ENCODE data around the gene NPBWR2.

NPBWR2 gene

DNA sequence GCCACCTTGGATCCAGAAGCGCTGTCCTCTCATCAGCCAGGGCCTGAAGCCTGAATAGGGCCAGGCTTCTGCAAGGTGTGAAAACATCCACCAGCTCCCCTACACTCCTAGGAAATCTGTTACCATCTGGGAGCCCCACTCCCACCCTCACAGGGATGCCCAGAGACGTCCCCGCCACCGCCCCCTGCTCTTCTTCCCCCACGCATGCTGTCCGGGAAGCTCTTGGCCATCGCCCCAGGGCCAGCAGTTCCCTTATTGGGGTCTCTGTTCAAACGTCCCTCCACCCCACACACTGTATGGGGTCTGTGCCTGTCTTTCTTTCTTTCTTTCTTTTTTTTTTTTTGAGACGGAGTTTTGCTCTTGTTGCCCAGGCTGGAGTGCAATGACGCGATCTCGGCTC lies 31.8 kb downstream of the NPBWR2 start:
- Histone ChIP-seq H3K27me3 (replicated peaks; ENCODE audit: insufficient read depth, low read length) (0 out of 2 replicates have a peak, but pooled peaks cover 4% of the 10 kb centered on the region), H3K27ac (ENCODE audit: low read length) (no peak overlapping the region), H3K4me2 (ENCODE audit: low read depth, low read length) (no peak overlapping the region), H3K4me3 (ENCODE audit: low read length) (no peak overlapping the region), H3K4me1 (ENCODE audit: low read length) (peaks cover 13% of the 10 kb centered on the region), H3K9me2 (replicated peaks; ENCODE audit: insufficient read depth, low read length) (no peaks in the 10 kb centered on the region), H4K20me1 (ENCODE audit: insufficient read depth, low read length) (no peaks in the 10 kb centered on the region), H3K79me2 (ENCODE audit: low read length) (no peaks in the 10 kb centered on the region), H3K9me3 (replicated peaks; ENCODE audit: insufficient read depth, low read length) (no peaks in the 10 kb centered on the region), H2AFZ (ENCODE audit: low read length) (no peak overlapping the region), H3K36me3 (replicated peaks; ENCODE audit: insufficient read depth, low read length) (no peaks in the 10 kb centered on the region), H3F3A (ENCODE audit: insufficient read depth, low read length) (peaks cover 23% of the 10 kb centered on the region), H3K9ac (ENCODE audit: low read length) (no peak overlapping the region)
- no peak for DNase-seq
- TF ChIP-seq, protein P1, sequence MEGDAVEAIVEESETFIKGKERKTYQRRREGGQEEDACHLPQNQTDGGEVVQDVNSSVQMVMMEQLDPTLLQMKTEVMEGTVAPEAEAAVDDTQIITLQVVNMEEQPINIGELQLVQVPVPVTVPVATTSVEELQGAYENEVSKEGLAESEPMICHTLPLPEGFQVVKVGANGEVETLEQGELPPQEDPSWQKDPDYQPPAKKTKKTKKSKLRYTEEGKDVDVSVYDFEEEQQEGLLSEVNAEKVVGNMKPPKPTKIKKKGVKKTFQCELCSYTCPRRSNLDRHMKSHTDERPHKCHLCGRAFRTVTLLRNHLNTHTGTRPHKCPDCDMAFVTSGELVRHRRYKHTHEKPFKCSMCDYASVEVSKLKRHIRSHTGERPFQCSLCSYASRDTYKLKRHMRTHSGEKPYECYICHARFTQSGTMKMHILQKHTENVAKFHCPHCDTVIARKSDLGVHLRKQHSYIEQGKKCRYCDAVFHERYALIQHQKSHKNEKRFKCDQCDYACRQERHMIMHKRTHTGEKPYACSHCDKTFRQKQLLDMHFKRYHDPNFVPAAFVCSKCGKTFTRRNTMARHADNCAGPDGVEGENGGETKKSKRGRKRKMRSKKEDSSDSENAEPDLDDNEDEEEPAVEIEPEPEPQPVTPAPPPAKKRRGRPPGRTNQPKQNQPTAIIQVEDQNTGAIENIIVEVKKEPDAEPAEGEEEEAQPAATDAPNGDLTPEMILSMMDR (IDR thresholded peaks at IDR 0.05; ENCODE audit: low read length): no peak
- TF ChIP-seq EZH2 (optimal IDR thresholded peaks at IDR 0.05; ENCODE audit: low read depth, low read length) (no peak), EZH2phosphoT487 (IDR thresholded peaks at IDR 0.05; ENCODE audit: low read length) (no peak)

DNA sequence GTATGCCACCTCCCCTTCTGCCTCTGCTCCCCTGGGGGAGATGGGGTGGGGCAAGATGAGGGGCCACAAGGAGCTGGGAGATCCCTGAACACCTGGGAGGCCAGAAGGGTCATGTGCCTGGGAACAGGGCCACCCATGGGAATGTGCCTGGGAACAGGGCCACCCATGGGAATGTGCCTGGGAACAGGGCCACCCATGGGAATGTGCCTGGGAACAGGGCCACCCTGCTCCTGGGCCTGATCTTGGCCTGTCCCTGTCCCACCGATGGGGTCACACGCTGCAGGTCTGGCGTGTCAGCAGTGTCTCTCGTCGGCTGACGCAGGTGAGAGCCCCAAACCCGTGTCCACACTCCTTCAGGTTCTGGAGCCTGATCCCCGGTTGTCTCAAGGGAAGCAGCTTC lies 32.4 kb downstream of the NPBWR2 start:
- Histone ChIP-seq H3K27me3 (replicated peaks; ENCODE audit: insufficient read depth, low read length) (no peaks in the 10 kb centered on the region), H3K79me2 (ENCODE audit: low read length) (no peaks in the 10 kb centered on the region), H3K36me3 (replicated peaks; ENCODE audit: insufficient read depth, low read length) (no peaks in the 10 kb centered on the region), H3F3A (ENCODE audit: insufficient read depth, low read length) (peaks cover 17% of the 10 kb centered on the region), H2AFZ (ENCODE audit: low read length) (no peak overlapping the region), H3K4me3 (ENCODE audit: low read length) (no peak overlapping the region), H3K9me3 (replicated peaks; ENCODE audit: insufficient read depth, low read length) (no peaks in the 10 kb centered on the region), H3K27ac (ENCODE audit: low read length) (no peak overlapping the region), H3K9ac (ENCODE audit: low read length) (no peak overlapping the region), H3K9me2 (replicated peaks; ENCODE audit: insufficient read depth, low read length) (no peaks in the 10 kb centered on the region), H3K4me1 (ENCODE audit: low read length) (peaks cover 13% of the 10 kb centered on the region), H4K20me1 (ENCODE audit: insufficient read depth, low read length) (no peaks in the 10 kb centered on the region), H3K4me2 (ENCODE audit: low read depth, low read length) (no peak overlapping the region)
- no peak for TF ChIP-seq EZH2phosphoT487 (IDR thresholded peaks at IDR 0.05; ENCODE audit: low read length)
- DNase-seq: no peak

GRCh38 chr20:64074184-64074789 lies 33.1 kb downstream of the NPBWR2 start:
- Histone ChIP-seq H2AFZ (ENCODE audit: low read length) (no peak overlapping the region), H3K4me3 (ENCODE audit: low read length) (no peak overlapping the region), H3K9me2 (replicated peaks; ENCODE audit: insufficient read depth, low read length) (no peaks in the 10 kb centered on the region), H3K9ac (ENCODE audit: low read length) (no peak overlapping the region), H3K27ac (ENCODE audit: low read length) (no peak overlapping the region), H3K36me3 (replicated peaks; ENCODE audit: insufficient read depth, low read length) (no peaks in the 10 kb centered on the region), H3K27me3 (replicated peaks; ENCODE audit: insufficient read depth, low read length) (no peaks in the 10 kb centered on the region), H3K4me2 (ENCODE audit: low read depth, low read length) (no peak overlapping the region), H4K20me1 (ENCODE audit: insufficient read depth, low read length) (no peaks in the 10 kb centered on the region), H3K79me2 (ENCODE audit: low read length) (no peaks in the 10 kb centered on the region), H3F3A (ENCODE audit: insufficient read depth, low read length) (peaks cover 14% of the 10 kb centered on the region), H3K4me1 (ENCODE audit: low read length) (peaks cover 13% of the 10 kb centered on the region), H3K9me3 (replicated peaks; ENCODE audit: insufficient read depth, low read length) (no peaks in the 10 kb centered on the region)
- no peak for DNase-seq
- no peak for TF ChIP-seq EZH2 (optimal IDR thresholded peaks at IDR 0.05; ENCODE audit: low read depth, low read length)

DNA sequence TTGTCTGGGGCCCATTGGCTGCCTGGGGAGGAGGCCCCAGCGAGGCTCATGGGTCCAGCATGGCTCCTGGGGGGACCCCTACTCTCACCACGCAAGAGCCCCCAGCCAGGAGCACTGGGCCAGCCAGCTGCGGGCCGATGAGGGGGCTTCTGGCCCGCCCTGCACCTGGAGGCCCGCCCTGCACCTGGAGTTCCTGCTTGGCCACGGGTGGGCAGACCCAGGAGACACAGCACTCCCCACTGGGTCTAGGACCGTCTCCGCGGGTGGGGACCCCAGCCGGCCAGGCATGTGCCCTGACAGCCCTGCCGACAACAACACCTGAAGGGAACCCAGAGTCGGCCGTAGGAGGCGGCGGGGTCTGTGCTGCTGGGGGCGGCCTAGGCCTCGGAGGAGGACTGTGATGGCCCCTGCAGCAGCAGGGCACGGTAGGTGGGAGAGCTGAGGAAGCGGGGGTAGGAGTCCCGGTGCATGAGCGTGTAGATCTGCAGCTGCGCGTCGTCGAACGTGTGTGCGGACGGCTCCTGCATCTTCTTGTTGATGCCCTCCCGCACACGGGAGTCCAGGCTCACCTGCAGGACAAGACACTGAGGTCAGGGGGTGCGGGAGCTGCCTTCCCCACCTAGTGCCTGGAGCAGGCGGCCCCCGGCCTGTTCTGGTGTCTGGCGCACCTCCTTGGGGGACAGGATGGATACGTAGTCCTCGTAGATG lies 33.7 kb downstream of the NPBWR2 start:
- peaks cover 7% of the 10 kb centered on the region; the same call in 1 of the 2 replicates for H3F3A ChIP-seq (ENCODE audit: insufficient read depth, low read length)
- peaks cover 11% of the 10 kb centered on the region for H3K4me1 ChIP-seq (ENCODE audit: low read length)
- H2AFZ ChIP-seq (ENCODE audit: low read length): no peak overlapping the region
- no peaks in the 10 kb centered on the region for H3K79me2 ChIP-seq (ENCODE audit: low read length)
- H3K9ac ChIP-seq (ENCODE audit: low read length): no peak overlapping the region
- no peaks in the 10 kb centered on the region for H3K27me3 ChIP-seq (replicated peaks; ENCODE audit: insufficient read depth, low read length)
- DNase-seq: no peak
- no peaks in the 10 kb centered on the region for H3K9me2 ChIP-seq (replicated peaks; ENCODE audit: insufficient read depth, low read length)
- no peaks in the 10 kb centered on the region for H3K9me3 ChIP-seq (replicated peaks; ENCODE audit: insufficient read depth, low read length)
- H3K27ac ChIP-seq (ENCODE audit: low read length): no peak overlapping the region
- no peak overlapping the region for H3K4me2 ChIP-seq (ENCODE audit: low read depth, low read length)
- TF ChIP-seq EZH2phosphoT487 (IDR thresholded peaks at IDR 0.05; ENCODE audit: low read length) (no peak), EZH2 (optimal IDR thresholded peaks at IDR 0.05; ENCODE audit: low read depth, low read length) (no peak)
- TF ChIP-seq, protein P1 (IDR thresholded peaks at IDR 0.05; ENCODE audit: low read length): no peak
- H4K20me1 ChIP-seq (ENCODE audit: insufficient read depth, low read length): no peaks in the 10 kb centered on the region
- no peaks in the 10 kb centered on the region for H3K36me3 ChIP-seq (replicated peaks; ENCODE audit: insufficient read depth, low read length)
- no peak overlapping the region for H3K4me3 ChIP-seq (ENCODE audit: low read length)

Measured in MM.1S (cell line).